PC-9 (cell line): ENCODE data around the gene PI4KA.

Experiments used
- EZH2 ChIP-seq: fragments of 200-600 bp; sonication (generic); IDR thresholded peaks from 2 replicates; pipeline ENCODE4 v1.8.0; 2017; ENCODE audit warnings: antibody characterized with exemption, low read depth
- TF ChIP-seq, protein P1 (sequence below): fragments of 200-600 bp; sonication (generic); conservative IDR thresholded peaks from 2 replicates; pipeline ENCODE4 v1.6.1; 2017; ENCODE audit warnings: mixed run types, antibody characterized with exemption, mild to moderate bottlenecking, moderate library complexity

DNA sequence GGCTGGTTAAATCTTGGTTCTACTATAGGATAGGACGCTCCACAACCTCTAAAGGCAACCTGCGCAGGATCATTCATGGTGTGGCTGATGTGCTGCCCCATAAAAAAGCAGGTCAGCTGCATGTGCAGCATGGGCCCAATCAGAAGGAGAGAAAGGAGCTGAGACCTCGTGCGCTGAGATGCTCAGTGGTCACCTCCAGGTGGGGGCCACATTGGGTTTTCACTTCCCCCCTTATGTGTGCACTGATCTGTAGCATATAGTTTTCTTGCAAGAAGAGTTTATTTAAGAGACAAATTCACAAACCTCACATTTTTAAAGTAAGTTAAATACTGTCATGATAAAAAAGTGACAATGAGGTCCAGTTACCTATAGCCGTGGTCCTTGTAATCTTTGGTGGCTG lies 60.4 kb downstream of the PI4KA start:
- TF ChIP-seq, protein P1, sequence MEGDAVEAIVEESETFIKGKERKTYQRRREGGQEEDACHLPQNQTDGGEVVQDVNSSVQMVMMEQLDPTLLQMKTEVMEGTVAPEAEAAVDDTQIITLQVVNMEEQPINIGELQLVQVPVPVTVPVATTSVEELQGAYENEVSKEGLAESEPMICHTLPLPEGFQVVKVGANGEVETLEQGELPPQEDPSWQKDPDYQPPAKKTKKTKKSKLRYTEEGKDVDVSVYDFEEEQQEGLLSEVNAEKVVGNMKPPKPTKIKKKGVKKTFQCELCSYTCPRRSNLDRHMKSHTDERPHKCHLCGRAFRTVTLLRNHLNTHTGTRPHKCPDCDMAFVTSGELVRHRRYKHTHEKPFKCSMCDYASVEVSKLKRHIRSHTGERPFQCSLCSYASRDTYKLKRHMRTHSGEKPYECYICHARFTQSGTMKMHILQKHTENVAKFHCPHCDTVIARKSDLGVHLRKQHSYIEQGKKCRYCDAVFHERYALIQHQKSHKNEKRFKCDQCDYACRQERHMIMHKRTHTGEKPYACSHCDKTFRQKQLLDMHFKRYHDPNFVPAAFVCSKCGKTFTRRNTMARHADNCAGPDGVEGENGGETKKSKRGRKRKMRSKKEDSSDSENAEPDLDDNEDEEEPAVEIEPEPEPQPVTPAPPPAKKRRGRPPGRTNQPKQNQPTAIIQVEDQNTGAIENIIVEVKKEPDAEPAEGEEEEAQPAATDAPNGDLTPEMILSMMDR: no peak
- no peak for TF ChIP-seq EZH2
